GM18498 (cell line): Measurements from ENCODE around the gene SERPINB4.
A peak's percentile ranks its signal among the peaks of the same experiment; 100 is the strongest.
"Not testable (repeated sequence)": the region's sequence is repeated elsewhere in the genome, so short reads cannot be mapped to it uniquely, and the experiment has no call there.

Experiments
- ATAC-seq: cut with Tn5 transposase; IDR thresholded peaks from one replicate; pipeline ENCODE4 v1.9.1; 2021; ENCODE audit warnings: mild to moderate bottlenecking, moderate library complexity; ENCODE audit not compliant: unreplicated experiment

Gene SERPINB4

DNA sequence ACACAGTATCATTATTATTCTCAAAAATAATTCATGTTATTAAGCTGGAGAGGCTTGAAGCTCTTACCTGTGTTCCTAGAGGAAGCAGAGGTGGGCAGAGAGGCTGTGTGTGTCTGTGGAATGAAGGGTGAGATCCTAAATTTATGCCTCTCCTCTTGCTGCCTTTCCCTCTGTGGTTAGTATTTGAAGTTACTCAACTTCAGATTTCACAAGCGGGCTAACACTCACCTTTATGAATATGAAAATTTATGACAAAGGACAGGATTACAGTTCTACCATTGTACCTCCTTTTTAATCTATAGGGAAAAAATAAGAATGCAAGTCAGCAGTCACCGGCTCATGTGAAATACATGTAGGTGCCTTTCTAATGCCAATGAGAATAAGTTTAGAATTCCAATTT lies at the start of gene SERPINB4:
Gene SERPINB4, minus strand, starts transcription at position 115 of the 400 bp plus-strand sequence. CDS start 679 bp downstream, outside the sequence.
- ATAC-seq: not testable (repeated sequence)

DNA sequence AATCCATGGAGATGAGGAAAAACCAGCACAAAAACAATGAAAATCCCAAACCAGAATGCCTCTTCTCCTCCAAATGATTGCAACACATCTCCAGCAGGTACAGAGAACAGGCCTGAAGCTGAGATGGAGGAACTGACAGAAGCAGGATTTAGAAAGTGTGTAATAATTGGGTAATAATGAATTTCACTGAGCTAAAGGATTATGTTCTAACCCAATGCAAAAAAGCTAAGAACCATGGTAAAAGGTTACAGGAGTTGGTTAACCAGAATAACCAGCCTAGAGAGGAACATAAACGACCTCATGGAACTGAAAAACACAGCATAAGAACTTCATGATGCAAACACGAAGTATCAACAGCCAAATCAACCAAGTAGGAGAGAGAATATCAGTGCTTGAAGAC lies 45.0 kb upstream of the SERPINB4 start:
- no peak for ATAC-seq

DNA sequence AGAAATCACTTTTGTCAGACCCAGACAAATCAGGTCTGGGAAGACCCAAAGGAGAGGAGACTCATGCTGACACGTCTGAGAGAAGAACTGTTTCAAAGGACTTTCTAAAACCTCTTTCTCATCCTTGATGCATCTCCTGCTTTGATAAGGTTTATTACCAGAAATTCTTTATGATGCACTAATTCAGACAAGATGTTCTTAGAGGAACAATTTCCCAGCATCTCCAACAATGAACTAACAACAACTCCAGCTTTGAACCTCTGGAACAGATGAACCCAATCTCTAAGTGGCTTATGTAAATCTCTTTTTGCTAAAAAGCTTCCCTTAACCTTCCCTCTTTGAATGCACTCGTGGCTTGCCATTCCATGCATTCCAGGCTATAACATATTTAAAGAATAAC lies 42.8 kb upstream of the SERPINB4 start:
- ATAC-seq: no peak

DNA sequence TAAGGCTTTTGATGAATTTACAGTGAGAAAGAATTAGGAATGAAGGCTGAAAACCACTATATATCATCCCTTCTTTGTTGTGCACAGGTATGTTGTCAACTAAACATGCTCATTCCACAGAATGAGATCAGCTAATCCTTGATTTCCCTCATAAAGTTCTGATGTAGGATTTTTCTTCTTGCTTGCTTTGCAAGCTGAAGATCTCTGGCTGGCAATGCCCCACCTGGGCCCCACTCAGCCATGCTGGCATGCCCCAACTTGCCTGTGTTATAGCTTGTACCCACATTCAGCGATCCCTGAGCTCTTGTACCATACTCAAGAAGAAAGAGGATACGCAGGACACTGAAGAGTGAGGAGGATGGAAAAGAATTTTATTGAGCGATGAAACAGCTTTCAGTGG lies 40.7 kb upstream of the SERPINB4 start:
- no peak for ATAC-seq

DNA sequence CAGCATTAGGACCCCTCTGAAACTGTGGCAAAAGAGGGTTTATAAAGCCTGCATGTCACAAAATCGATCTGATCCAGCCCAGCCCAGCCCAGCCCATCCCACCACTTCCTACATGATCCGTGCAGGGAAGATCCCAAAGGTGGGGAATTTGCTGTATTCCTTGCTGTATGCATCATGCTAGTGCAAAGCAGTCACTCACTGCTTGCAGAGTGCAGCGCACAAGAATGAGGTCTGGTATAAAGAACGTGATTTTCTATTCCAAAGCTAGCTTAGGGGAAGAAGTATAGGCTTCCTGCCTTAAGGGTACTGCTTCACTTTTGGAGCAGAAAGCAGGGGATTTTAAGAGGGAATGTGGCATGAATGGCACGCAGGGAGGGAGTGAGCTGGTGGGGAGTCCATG lies 39.8 kb upstream of the SERPINB4 start:
- ATAC-seq: no peak

DNA sequence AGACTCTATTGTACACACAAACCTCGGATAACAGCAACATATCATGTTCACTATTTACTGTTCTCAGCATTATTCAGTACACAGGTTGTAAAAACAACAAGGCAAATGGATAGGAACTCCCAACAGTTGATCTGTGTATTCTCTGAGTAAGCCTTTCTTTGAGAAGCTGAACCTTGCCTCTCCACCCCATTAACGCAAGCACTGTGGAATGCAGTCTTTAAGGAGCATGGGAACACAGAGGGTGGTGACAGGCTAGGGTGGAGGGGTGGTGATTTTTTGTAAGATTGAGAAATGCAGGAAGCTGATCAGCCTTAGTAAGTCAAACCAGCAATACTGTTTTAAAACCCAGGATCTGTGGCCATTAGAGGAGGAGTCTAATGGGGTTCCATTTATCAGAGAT lies 39.1 kb upstream of the SERPINB4 start:
- no peak for ATAC-seq

DNA sequence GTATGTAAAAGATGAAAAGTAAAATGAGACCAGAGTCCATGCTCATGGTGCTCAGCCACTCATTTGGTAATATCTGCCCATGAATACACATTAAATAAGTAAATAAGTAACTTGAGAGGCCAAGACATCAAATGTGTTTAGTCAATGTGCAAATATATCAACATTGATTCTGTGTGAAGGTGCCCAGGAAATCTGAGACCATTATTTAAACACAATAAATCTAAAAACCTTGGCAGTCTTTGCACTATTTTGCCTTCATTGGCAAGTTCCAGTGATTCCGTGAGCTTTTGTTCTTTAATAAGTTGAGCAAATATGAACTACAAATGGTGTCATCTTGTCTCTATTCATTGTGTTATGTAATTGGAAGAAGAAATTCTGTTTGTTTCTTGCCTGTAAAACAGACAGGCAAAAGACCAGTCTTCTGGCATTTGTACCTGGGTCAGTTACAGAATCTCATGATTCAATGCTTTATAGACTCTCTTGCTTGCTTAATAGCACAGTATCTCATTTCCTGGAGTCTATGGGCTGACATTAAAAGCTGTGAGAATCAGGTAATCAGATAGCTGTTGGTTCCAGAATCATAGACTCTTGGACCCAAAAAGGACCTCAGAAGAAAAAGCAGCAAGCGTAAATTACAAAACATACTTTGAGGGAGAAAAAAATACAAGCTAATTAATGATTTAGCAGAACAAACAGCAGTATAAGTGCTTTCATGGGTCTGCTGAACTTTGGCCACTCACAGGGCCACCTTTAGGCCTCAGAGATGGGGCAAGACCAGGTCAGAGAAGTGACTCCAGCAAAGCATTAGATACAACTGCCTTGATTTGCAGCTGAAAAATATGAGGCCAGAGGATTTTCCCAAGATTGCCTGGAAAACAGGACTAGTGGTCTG lies 37.6 kb upstream of the SERPINB4 start:
- ATAC-seq: no peak

DNA sequence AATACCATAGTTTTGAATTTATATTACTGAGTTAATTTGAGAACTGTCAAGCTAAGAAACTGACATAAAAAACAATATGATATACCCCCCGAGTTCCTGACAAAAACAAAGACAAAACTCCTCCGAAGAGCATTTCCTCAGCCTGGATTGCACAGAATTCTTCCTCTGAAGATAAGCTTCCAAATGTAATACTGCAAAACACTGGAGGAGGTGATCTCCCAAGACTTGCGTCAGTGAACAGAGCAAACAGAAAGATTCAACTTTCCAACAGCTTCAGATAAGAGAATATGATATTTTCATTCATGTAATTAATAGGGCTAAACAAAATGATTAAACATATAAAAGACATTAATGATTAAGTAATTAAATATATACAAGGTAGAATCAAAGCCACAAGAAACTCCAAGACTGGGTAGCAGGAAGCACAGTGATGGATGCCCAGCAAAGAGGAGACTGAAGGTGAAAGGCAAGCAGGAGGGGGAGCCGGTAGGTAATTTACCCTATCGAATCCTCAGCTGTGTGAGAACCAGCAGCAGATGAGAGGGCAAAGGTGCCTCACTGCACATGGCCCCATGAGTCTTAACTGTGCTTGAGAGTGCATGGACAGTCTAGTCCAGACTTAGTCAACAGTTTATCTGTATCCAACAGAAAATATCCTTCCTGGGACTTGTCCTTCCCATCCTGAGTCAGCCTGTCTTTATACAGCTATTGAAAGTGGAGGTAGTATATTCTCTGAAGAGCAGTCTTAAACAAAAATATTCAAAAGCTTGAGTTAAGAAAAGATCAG lies 36.0 kb upstream of the SERPINB4 start:
- no peak for ATAC-seq

DNA sequence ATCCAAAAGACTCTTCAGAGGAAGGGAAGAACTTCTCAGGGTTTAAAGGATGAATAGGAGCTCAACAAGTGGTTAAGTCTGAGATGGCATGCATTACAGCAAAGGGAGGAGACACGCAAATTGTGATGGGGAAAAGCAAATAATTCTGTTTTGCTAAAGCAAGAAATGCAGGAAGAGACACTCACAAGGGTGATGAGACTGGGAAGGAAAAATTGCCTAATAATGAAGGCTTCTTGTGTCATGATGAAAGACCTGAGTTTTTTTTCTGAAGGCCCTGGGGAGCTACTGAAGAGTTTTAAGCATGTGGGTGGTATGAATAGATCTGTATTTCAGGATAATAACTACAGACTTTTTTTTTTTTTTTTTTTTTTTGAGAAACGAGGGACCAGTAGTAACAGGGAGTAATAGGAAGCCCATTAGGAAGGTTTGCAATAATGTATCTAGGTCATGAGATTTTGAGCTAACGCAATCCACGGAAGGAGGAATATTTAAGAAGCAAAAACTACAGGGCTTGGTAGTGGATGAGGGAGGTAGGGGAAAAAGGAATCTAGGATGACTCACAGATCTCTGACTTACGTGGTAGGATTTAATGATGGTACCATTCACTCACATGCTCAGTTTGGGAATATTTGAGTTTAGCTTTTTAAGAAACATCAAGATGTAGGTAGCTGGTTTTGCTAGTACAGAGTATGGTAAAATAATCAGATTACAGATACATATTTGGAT lies 33.6 kb upstream of the SERPINB4 start:
- no peak for ATAC-seq

DNA sequence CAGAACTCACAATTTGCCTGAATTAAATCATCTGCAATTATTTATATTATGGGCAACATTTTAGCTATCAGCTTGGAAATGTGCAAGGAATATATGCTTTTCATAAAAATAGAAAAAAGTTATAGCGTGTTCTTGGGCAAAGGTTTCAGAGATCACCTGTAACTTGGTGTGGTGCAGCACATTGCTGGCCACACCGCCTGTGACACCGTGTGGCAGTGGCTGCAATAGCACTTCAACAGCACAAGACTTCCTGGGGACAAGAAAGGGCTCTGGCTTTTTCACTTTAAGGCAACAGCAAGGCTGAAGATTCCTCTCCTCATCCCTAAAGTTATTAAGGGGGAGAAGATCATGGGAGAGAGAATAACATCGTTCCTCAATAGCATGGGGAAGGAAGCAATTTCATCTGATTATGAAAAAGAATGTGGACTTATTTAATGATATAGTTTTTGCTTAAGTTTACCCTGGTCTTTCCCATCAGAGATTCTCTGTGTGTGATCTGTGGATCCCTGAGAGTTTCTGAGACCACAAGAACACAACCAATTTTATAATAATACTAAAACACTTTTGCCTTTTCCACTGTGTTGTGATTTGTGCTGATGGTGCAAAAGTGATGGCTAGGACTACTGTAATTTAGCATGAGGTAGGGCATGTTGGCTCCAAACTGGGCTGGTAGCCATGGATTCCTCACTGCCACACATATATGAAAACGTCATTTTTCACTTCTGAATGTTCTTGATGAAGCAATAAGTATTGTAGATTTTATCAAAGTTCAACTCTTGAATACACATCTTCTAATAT lies 32.7 kb upstream of the SERPINB4 start:
- peak; percentile 91 for ATAC-seq

DNA sequence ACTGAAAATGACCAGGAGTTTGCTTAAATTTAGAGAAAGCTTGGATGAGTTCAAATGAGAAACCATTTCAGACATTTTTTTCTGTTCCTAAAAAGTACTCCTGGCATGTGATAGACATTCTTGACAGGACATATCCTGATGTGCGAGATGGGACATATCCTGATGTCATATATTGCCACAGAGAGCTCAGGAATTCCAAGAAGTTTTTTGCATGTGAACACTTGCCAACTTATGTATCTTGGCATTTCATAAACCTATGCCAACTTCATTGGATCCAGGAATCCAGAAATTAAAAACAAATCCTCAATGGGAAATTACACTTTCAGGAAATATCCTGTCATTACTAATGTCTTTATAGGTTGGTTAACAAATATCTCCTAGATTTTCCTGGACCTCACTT lies 20.5 kb upstream of the SERPINB4 start:
- no peak for ATAC-seq

DNA sequence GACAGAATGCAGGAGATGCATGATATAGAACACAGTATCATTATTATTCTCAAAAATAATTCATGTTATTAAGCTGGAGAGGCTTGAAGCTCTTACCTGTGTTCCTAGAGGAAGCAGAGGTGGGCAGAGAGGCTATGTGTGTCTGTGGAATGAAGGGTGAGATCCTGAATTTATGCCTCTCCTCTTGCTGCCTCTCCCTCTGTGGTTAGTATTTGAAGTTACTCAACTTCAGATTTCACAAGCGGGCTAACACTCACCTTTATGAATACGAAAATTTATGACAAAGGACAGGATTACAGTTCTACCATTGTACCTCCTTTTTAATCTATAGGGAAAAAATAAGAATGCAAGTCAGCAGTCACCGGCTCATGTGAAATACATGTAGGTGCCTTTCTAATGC lies 17.7 kb upstream of the SERPINB4 start, which contains the start of gene SERPINB3:
Gene SERPINB3, minus strand, starts transcription at position 144 of the 400 bp plus-strand sequence. CDS start 677 bp downstream, outside the sequence.
- not testable (repeated sequence) for ATAC-seq

DNA sequence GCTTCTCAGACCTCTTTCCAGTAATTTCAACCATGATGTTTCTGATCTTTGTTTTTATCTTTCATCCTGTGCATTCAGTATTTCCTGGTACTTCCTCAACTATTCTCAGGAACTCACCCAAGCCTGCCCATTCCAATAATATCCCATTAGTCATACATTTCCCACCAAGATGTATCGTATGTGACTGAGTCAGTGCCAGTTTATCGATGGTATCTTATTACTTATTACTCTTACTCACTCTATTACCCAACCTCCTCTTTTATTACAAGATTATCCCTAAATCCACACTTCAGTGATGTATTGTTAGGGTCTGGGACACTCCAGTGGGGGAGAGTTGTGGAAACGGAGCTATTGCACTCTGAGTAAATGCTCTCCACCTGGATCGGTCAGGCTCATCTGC lies 14.9 kb upstream of the SERPINB4 start:
- not testable (repeated sequence) for ATAC-seq

DNA sequence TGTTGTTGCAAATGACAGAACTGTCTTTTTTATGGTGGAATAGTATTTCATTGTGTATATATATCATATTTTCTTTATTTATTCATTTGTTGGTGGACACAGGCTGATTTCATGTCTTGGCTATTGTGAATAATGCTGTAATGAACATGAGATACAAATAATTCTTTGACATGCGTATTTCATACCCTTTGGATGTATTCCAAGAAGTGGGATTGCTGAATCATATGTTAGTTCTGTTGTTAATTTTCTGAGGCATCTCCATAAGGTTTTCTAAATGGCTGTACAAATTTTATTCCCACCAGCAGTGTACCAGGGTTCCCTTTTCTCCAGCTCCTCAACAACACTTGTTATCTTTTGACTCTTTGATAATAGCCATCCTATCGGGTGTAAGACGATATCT lies 6.2 kb upstream of the SERPINB4 start:
- not testable (repeated sequence) for ATAC-seq

DNA sequence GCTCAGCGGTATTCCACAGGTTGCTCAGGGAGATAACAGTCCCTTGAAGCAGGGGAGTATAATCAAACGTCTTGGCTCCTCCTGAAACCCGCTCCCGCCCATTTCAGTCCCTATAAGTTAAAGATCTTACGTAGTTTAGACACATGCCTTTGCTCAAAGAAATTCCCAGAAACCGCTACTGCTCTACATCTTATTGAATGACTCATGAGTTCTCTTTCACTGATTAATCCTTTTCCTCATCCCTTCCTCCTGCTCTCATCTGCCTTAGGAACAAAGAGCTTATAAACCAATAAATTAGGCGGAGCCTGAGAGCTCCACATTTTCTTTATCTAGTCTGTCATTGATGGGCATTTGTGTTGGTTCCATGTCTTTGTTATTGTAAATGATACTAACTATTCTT lies 4.2 kb upstream of the SERPINB4 start:
- no peak for ATAC-seq

DNA sequence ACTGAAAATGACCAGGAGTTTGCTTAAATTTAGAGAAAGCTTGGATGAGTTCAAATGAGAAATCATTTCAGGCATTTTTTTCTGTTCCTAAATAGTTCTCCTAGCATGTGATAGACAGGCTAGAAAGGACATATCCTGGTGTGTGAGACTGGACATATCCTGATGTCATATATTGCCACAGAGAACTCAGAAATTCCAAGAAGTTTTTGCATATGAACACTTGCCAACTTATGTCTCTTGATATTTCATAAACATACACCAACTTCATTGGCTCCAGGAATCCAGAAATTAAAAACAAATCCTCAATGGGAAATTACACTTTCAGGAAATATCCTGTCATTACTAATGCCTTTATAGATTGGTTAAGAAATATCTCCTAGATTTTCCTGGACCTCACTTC lies 2.9 kb upstream of the SERPINB4 start:
- ATAC-seq: no peak

DNA sequence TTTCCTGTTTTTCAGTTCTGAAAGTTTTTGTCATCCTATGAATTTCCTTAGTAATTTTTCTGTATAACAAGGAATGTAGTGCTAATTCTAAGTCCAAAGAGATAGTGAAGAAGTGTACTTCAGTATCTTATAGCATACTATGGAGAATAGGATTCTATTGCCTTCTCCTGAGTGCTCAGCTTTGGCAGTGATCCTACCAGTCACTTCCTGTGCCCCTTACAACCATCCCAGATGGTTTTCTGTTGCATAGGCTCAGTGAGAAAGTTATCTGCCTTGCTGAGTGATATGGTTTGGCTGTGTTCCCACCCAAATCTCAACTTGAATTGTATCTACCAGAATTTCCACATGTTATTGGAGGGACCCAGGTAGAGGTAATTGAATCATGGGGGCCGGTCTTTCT lies 638 bp upstream of the SERPINB4 start:
- ATAC-seq: not testable (repeated sequence)

DNA sequence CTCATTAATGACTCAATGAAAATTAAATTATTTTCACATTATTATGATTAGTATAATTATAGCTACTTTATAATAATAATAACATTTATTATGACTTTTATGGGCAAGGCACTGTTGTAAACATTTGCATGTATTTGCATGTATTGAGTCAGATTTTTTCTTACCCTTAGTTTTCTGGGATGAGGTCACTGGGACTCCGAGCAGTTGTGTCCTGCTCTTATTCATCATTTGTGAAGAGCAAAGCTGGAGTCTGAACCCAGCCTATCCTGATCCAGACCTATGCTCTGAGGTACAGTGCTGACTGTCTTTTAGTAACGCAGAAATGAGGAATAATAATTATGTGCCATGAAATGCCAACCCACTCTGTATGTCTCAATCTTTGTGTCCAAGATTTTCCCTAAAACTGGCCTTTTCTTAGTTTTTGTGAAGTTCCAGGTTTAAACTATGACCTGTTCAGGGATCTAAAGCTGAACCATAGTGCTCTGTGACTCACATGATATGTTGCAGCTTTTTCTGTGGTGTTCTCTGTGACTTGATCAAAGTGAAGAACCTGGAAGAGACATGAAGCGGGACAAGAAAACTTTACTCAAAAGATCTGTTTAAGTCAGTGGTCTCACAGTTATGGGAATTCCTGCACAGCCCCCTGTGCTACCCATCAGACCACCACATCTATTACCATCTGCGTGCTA lies 1.2 kb downstream of the SERPINB4 start:
- ATAC-seq: not testable (repeated sequence)

DNA sequence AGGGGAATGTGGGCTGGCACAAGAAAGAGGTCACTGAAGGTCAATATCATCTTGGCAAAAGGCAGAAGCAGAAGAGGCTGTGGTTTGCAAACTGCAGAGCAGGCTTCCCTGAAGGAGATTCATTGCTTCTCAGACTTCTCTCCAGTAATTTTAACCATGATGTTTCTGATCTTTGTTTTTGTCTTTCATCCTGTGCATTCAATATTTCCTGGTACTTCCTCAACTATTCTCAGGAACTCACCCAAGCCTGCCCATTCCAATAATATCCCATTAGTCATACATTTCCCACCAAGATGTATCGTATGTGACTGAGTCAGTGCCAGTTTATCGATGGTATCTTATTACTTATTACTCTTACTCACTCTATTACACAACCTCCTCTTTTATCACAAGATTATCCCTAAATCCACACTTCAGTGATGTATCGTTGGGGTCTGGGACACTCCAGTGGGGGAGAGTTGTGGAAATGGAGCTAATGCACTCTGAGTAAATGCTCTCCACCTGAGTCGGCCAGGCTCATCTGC lies 2.8 kb downstream of the SERPINB4 start:
- ATAC-seq: not testable (repeated sequence)
